Keratinocyte (primary cell): Measurements from ENCODE around the gene TPCN2.

ENCODE experiments used
- CTCF ChIP-seq, 3 experiments: IDR thresholded peaks in 1 of 3; conservative IDR thresholded peaks in 1 of 3; optimal IDR thresholded peaks in 1 of 3; 2 replicates in 2 of 3; 3 replicates in 1 of 3; pipeline versions ENCODE3 to v1.5.1; 2011; ENCODE audit warnings: low read length in 3 of 3, mild to moderate bottlenecking in 3 of 3, moderate library complexity in 2 of 3, control low read depth in 1 of 3, inconsistent platforms in 1 of 3; ENCODE audit not compliant: insufficient read depth in 2 of 3; ENCODE audit errors: extremely low read depth in 1 of 3
- EZH2 ChIP-seq: IDR thresholded peaks from one replicate; pipeline ENCODE4 v1.6.1; 2012; ENCODE audit warnings: inconsistent platforms, mild to moderate bottlenecking, low read length, moderate library complexity

DNA sequence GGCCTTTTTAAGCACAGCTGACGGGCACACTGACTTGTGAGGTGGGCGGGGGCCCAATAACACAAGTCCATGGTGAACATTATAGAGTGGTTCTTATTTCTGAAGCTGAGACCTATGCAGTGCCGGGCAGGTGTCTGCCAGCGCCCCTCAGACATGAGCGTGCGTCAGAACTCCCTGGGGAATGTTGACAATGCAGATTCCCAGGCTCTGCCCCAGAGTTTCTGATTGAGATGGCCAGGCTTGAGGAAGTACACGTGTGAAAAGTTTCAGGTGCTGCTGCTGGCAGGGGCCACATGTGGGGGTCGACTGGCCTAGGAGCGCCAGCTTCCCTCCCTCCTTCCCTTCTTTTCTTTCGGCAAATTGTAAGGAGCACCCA, 46.2 kb downstream of the TPCN2 start:
- TF ChIP-seq CTCF (optimal IDR thresholded peaks at IDR 0.05 in 1 of 3, IDR thresholded peaks at IDR 0.05 in 1 of 3, conservative IDR thresholded peaks at IDR 0.05 in 1 of 3; ENCODE audit: extremely low read depth in 1 of 3, insufficient read depth in 2 of 3, low read length in 3 of 3) (no peak), EZH2 (no peak)
